Measurements from ENCODE around the gene NFIB. TPM values are rescaled to one million over a fixed set of nuclear protein-coding genes. Genes with fewer than 3 reads are reported as not detected.

Gene NFIB
- total RNA-seq, 1 donor from 2014 or later, result 99.4 TPM

DNA sequence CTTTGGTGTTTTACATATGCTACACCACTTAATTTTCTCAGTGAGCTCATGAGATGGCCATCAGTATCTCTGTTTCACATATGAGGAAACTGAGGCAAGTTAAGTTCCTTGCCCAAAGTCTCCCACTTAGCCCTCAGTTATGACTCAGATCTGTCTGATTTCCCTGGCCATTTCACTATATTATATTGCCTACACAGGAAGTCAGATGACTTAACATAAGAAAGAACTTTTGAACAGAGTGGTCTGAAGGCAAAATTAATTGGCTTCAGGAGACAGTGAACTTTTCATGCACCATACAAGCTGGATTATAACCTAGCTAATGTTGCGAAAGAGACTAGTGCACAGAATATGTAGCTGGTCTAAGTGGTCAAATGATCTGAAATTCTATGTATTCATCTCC is 221.6 kb downstream of the NFIB start:
- Histone ChIP-seq H3K27ac (no peak overlapping the region), H3K36me3 (no peaks in the 10 kb centered on the region), H3K27me3 (no peaks in the 10 kb centered on the region), H3K4me1 (peaks cover 8% of the 10 kb centered on the region), H3K4me3 (no peak overlapping the region), H3K9me3 (no peaks in the 10 kb centered on the region)
- intact Hi-C loops (cut with DNase I), result no loop called here
- ATAC-seq (no peak), DNase-seq (no peak)
- TF ChIP-seq, protein P1, sequence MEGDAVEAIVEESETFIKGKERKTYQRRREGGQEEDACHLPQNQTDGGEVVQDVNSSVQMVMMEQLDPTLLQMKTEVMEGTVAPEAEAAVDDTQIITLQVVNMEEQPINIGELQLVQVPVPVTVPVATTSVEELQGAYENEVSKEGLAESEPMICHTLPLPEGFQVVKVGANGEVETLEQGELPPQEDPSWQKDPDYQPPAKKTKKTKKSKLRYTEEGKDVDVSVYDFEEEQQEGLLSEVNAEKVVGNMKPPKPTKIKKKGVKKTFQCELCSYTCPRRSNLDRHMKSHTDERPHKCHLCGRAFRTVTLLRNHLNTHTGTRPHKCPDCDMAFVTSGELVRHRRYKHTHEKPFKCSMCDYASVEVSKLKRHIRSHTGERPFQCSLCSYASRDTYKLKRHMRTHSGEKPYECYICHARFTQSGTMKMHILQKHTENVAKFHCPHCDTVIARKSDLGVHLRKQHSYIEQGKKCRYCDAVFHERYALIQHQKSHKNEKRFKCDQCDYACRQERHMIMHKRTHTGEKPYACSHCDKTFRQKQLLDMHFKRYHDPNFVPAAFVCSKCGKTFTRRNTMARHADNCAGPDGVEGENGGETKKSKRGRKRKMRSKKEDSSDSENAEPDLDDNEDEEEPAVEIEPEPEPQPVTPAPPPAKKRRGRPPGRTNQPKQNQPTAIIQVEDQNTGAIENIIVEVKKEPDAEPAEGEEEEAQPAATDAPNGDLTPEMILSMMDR (IDR thresholded peaks at IDR 0.05), result no peak

- intact Hi-C loops (cut with DNase I), result no loop called here
- H3K9me3 ChIP-seq, result no peaks in the 10 kb centered on the region
- TF ChIP-seq, protein P1 (IDR thresholded peaks at IDR 0.05), result no peak
- H3K36me3 ChIP-seq, result no peaks in the 10 kb centered on the region
- H3K27ac ChIP-seq, result no peak overlapping the region
- H3K4me3 ChIP-seq, result no peak overlapping the region
- no peaks in the 10 kb centered on the region for H3K4me1 ChIP-seq
- ATAC-seq, result no peak
- no peak for DNase-seq
- H3K27me3 ChIP-seq, result no peaks in the 10 kb centered on the region
Observed at GRCh38 chr9:14089051-14089803, 224.7 kb downstream of the NFIB start.

- Histone ChIP-seq H3K4me1 (no peaks in the 10 kb centered on the region), H3K36me3 (no peaks in the 10 kb centered on the region), H3K27ac (no peak overlapping the region), H3K4me3 (no peak overlapping the region), H3K27me3 (no peaks in the 10 kb centered on the region), H3K9me3 (no peaks in the 10 kb centered on the region)
- TF ChIP-seq, protein P1 (IDR thresholded peaks at IDR 0.05), result no peak
- intact Hi-C loops (cut with DNase I), result no loop called here
- DNase-seq (no peak), ATAC-seq (no peak)
Observed at GRCh38 chr9:14087576-14087975, 226.4 kb downstream of the NFIB start.

DNA sequence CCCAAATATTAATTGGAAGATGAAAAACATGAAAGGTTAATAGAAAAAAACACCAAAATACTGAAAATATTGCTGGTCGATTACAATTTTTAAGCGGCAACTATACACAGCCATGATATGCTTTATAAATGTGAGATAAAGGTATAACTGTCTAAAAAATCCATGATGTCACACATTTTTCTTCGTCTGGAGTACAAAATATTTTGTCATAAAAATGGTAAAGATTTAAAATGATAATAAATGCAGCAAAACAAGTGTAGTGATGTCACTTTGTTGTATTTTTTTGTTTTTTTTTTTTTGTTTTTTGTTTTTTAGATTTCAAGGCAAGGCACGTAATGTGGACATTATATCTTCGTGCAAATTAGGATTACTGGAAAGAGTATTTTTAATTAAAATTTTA is 227.4 kb downstream of the NFIB start:
- TF ChIP-seq, protein P1 (IDR thresholded peaks at IDR 0.05), result no peak
- H3K27ac ChIP-seq, result no peak overlapping the region
- H3K36me3 ChIP-seq, result no peaks in the 10 kb centered on the region
- intact Hi-C loops (cut with DNase I), result no loop called here
- H3K4me3 ChIP-seq, result no peak overlapping the region
- no peaks in the 10 kb centered on the region for H3K4me1 ChIP-seq
- H3K9me3 ChIP-seq, result no peaks in the 10 kb centered on the region
- DNase-seq (no peak), ATAC-seq (no peak)
- H3K27me3 ChIP-seq, result no peaks in the 10 kb centered on the region

GRCh38 chr9:14085810-14086209 is 228.1 kb downstream of the NFIB start:
- Histone ChIP-seq H3K4me3 (no peak overlapping the region), H3K27me3 (no peaks in the 10 kb centered on the region), H3K9me3 (no peaks in the 10 kb centered on the region), H3K36me3 (no peaks in the 10 kb centered on the region), H3K27ac (no peak overlapping the region), H3K4me1 (no peaks in the 10 kb centered on the region)
- TF ChIP-seq, protein P1 (IDR thresholded peaks at IDR 0.05), result no peak
- intact Hi-C loops (cut with DNase I), result no loop called here
- no peak for ATAC-seq
- no peak for DNase-seq
